Measurements from ENCODE around the gene SS18L1. TPM values are rescaled to one million over a fixed set of nuclear protein-coding genes. Genes with fewer than 3 reads are reported as not detected.

The SS18L1 gene
- total and polyA plus RNA-seq, 7 donors = 10.1 to 18.0 (median 11.3) TPM

DNA sequence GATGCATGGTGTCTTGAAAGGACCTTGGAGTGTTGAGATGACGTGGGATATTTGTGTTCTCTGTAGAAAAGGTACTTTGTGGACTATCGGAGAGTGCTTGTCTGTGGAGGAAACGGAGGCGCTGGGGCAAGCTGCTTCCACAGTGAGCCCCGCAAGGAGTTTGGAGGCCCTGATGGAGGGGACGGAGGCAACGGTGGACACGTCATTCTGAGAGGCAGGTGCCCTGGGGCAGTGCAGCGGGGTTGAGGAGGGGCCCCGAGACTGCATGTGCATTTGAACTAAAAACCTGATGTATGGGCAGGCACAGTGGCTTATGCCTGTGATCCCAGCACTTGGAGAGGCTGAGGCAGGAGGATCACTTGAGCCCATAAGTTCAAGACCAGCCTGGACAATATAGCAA is 52.2 kb downstream of the SS18L1 start:
- Histone ChIP-seq H3K27ac (no peak overlapping the region), H3K4me1 (no peaks in the 10 kb centered on the region), H3K27me3 (ENCODE audit: insufficient read depth in 3 of 3, low read length in 2 of 3) (no peaks in the 10 kb centered on the region), H3K36me3 (ENCODE audit: insufficient read depth in 1 of 2, low read depth in 1 of 2) (peaks cover 3 to 80% of the 10 kb centered on the region in 2 donors), H3K9me3 (no peaks in the 10 kb centered on the region), H3K4me3 (no peak overlapping the region)
- DNase-seq = peak in 1 of 2 donors; percentile 46
- ATAC-seq = no peak
- intact Hi-C loops (cut with DNase I) = no loop called here
- TF ChIP-seq, protein P1, sequence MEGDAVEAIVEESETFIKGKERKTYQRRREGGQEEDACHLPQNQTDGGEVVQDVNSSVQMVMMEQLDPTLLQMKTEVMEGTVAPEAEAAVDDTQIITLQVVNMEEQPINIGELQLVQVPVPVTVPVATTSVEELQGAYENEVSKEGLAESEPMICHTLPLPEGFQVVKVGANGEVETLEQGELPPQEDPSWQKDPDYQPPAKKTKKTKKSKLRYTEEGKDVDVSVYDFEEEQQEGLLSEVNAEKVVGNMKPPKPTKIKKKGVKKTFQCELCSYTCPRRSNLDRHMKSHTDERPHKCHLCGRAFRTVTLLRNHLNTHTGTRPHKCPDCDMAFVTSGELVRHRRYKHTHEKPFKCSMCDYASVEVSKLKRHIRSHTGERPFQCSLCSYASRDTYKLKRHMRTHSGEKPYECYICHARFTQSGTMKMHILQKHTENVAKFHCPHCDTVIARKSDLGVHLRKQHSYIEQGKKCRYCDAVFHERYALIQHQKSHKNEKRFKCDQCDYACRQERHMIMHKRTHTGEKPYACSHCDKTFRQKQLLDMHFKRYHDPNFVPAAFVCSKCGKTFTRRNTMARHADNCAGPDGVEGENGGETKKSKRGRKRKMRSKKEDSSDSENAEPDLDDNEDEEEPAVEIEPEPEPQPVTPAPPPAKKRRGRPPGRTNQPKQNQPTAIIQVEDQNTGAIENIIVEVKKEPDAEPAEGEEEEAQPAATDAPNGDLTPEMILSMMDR (IDR thresholded peaks at IDR 0.05) = no peak
- WGBS, 3 donors = 93 to 96% (median 95%) methylated on average over 10 of the region's 10 CpGs

DNA sequence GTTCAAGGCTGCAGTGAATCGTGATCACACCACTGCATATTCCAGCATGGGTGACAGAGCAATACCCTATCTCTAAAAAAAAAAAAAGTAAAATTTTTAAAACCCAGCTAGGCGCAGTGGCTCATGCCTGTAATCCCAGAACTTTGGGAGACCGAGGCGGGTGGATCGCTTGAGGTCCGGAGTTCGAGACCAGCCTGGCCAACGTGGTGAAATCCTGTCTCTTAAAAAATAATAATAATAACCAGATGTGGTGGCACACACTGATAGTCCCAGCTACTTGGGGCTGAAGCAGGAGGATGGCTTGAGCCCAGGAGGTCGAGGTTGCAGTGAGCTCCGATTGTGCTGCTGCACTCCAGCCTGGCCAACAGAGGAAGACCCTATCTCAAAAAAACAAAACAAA is 52.7 kb downstream of the SS18L1 start:
- ATAC-seq (no peak), DNase-seq (peak in 1 of 2 donors; percentile 15)
- no peaks in the 10 kb centered on the region for H3K9me3 ChIP-seq
- TF ChIP-seq, protein P1 (IDR thresholded peaks at IDR 0.05) = no peak
- no peaks in the 10 kb centered on the region for H3K4me1 ChIP-seq
- 94 to 97% (median 95%) methylated on average over 10 of the region's 10 CpGs for WGBS, 3 donors
- H3K27me3 ChIP-seq (ENCODE audit: insufficient read depth in 3 of 3, low read length in 2 of 3) = no peaks in the 10 kb centered on the region
- peaks cover 3 to 80% of the 10 kb centered on the region in 2 donors for H3K36me3 ChIP-seq (ENCODE audit: insufficient read depth in 1 of 2, low read depth in 1 of 2)
- intact Hi-C loops (cut with DNase I) = no loop called here
- no peak overlapping the region for H3K4me3 ChIP-seq
- no peak overlapping the region for H3K27ac ChIP-seq

DNA sequence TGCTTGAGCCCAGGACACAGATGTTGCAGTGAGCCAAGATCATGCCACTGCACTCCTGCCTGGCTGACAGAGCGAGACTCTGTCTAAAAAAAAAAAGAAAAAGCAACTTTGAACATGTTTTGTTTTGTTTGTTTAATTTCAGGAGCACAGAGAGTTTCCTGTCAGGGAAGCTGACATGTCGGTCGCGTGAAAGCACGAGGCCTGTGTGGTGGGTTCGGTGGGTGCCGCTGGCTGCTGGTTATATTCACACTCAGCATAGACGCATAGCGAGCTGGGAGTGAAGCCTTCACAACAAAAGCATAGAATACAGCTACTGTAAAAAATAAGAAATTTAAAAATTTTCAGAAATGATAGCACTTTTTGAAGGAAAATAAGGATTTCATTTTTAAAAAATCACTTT is 53.7 kb downstream of the SS18L1 start:
- DNase-seq (no peak), ATAC-seq (no peak)
- Histone ChIP-seq H3K4me1 (no peaks in the 10 kb centered on the region), H3K36me3 (ENCODE audit: insufficient read depth in 1 of 2, low read depth in 1 of 2) (peaks cover 3 to 89% of the 10 kb centered on the region in 2 donors), H3K27me3 (ENCODE audit: insufficient read depth in 3 of 3, low read length in 2 of 3) (no peaks in the 10 kb centered on the region), H3K9me3 (no peaks in the 10 kb centered on the region), H3K4me3 (no peak overlapping the region), H3K27ac (no peak overlapping the region)
- TF ChIP-seq, protein P1 (IDR thresholded peaks at IDR 0.05) = no peak
- intact Hi-C loops (cut with DNase I) = no loop called here
- 83 to 98% (median 95%) methylated on average over 9 of the region's 9 CpGs for WGBS, 3 donors

DNA sequence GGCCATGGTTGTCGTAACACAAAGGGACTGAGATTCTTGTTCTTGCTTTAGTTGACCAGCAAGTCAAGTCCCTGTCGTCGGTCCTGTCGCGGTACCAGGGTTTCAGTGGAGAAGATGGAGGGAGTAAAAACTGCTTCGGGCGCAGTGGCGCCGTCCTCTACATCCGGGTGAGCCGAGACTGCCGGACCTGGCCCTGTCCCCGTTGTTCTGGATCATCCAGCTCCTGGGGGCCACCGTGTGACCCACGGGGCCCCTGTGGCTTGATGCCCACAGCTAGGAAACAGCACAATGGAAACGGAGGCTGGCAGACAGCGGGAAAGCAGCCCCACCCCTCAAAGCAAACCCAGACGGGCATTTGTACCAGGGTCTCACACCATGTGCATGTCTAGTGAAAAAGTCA is 54.2 kb downstream of the SS18L1 start:
- WGBS, 3 donors = 92 to 94% (median 92%) methylated on average over 18 of the region's 18 CpGs
- Histone ChIP-seq H3K27me3 (ENCODE audit: insufficient read depth in 3 of 3, low read length in 2 of 3) (no peaks in the 10 kb centered on the region), H3K4me1 (no peaks in the 10 kb centered on the region), H3K4me3 (no peak overlapping the region), H3K9me3 (no peaks in the 10 kb centered on the region), H3K36me3 (ENCODE audit: insufficient read depth in 1 of 2, low read depth in 1 of 2) (peaks cover 3 to 94% of the 10 kb centered on the region in 2 donors), H3K27ac (no peak overlapping the region)
- no peak for ATAC-seq
- intact Hi-C loops (cut with DNase I) = no loop called here
- TF ChIP-seq, protein P1 (IDR thresholded peaks at IDR 0.05) = no peak
- peak in 1 of 2 donors; percentile 31 for DNase-seq

DNA sequence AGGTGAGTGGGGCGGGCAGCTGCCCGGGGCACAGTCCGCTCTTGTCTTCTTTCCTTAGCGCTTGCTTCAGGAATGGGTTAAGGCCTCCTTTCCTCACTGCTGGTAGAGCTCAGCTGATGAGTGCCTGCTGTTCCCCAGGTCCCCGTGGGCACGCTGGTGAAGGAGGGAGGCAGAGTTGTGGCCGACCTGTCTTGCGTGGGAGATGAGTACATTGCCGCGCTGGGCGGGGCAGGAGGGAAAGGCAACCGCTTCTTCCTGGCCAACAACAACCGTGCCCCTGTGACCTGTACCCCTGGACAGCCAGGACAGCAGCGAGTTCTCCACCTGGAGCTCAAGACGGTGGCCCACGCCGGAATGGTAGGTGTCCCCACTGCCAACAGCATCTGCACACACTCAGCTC is 54.9 kb downstream of the SS18L1 start:
- DNase-seq (peak in 1 of 2 donors; percentile 43), ATAC-seq (no peak)
- Histone ChIP-seq H3K27me3 (ENCODE audit: insufficient read depth in 3 of 3, low read length in 2 of 3) (no peaks in the 10 kb centered on the region), H3K4me1 (no peaks in the 10 kb centered on the region), H3K27ac (no peak overlapping the region), H3K36me3 (ENCODE audit: insufficient read depth in 1 of 2, low read depth in 1 of 2) (peaks cover 3 to 95% of the 10 kb centered on the region in 2 donors), H3K9me3 (no peaks in the 10 kb centered on the region), H3K4me3 (no peak overlapping the region)
- TF ChIP-seq, protein P1 (IDR thresholded peaks at IDR 0.05) = no peak
- 95% methylated on average over 17 of the region's 17 CpGs for WGBS, 3 donors
- intact Hi-C loops (cut with DNase I) = no loop called here
